Epithelial cell of esophagus (primary cell): ENCODE measurements around the gene ZNF532.

Experiments
- DNase-seq: peaks from one replicate; pipeline ENCODE4 v3.0.0; 2010; ENCODE audit warnings: low read depth
- H3K4me3 ChIP-seq: 2 replicates; pipeline ENCODE4 v1.5.1; 2011; ENCODE audit warnings: mild to moderate bottlenecking, low read length, control low read depth
- TF ChIP-seq, protein P1 (sequence below): IDR thresholded peaks from 2 replicates; pipeline ENCODE4 v1.5.1; 2011; ENCODE audit warnings: low read depth, mild to moderate bottlenecking, low read length, control low read depth, inconsistent platforms; ENCODE audit not compliant: insufficient read depth; ENCODE audit errors: missing control alignments

ZNF532 gene

GRCh38 chr18:58960946-58961722 is 96.5 kb downstream of the ZNF532 start:
- DNase-seq = no peak
- H3K4me3 ChIP-seq = no peak overlapping the region
- TF ChIP-seq, protein P1, sequence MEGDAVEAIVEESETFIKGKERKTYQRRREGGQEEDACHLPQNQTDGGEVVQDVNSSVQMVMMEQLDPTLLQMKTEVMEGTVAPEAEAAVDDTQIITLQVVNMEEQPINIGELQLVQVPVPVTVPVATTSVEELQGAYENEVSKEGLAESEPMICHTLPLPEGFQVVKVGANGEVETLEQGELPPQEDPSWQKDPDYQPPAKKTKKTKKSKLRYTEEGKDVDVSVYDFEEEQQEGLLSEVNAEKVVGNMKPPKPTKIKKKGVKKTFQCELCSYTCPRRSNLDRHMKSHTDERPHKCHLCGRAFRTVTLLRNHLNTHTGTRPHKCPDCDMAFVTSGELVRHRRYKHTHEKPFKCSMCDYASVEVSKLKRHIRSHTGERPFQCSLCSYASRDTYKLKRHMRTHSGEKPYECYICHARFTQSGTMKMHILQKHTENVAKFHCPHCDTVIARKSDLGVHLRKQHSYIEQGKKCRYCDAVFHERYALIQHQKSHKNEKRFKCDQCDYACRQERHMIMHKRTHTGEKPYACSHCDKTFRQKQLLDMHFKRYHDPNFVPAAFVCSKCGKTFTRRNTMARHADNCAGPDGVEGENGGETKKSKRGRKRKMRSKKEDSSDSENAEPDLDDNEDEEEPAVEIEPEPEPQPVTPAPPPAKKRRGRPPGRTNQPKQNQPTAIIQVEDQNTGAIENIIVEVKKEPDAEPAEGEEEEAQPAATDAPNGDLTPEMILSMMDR = no peak

DNA sequence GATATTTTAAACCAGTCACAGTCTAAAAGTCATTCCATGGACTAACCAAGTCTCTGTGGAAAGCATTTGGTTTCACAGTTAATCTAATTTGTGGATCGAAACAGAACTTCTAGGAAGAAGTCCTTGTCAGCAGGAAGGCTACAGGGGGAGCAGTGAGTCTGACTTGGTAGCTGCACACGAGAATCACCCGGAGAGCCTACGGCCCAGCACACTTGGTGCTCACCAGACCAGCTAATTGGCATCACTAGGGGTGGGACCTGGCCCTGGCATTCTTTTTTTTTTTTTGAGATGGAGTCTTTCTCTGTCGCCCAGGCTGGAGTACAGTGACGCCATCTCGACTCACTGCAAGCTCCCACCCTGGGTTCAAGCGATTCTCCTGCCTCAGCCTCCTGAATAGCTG is 97.7 kb downstream of the ZNF532 start:
- TF ChIP-seq, protein P1 = no peak
- no peak overlapping the region for H3K4me3 ChIP-seq
- no peak for DNase-seq

DNA sequence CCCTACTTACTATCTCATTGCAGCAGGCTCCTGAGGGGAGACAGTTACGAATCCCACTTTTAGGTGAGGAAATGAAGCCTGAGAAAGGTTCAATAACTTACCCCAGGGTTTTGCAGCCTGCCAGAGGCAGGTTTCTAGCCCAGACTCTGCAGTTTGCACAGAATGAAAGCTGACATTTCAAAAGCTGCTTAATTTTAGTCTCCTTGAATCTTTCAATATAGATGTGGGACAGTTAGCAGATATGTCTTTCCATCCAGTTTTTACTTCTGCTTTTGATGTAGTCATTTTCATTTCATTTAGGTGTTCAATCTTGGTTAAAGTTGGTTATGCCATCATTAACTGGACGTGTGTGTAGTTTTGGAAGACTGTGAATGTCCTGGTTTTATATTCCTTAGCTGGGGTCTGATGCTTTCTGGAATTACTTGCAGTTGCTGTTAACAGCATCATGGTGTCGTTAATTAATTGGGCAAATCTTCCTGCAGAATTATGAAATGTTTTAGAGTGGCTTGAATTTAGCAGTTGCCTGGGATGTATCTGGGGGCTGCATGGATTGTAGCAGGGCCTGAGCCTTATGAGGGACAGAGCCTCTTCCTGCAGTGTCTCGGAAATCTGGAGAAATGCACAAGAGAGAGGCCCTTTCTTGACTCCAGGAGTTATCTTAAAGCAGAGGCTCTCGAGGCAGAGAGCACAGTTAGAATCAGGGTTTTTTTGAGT is 100.8 kb downstream of the ZNF532 start:
- TF ChIP-seq, protein P1 = no peak

DNA sequence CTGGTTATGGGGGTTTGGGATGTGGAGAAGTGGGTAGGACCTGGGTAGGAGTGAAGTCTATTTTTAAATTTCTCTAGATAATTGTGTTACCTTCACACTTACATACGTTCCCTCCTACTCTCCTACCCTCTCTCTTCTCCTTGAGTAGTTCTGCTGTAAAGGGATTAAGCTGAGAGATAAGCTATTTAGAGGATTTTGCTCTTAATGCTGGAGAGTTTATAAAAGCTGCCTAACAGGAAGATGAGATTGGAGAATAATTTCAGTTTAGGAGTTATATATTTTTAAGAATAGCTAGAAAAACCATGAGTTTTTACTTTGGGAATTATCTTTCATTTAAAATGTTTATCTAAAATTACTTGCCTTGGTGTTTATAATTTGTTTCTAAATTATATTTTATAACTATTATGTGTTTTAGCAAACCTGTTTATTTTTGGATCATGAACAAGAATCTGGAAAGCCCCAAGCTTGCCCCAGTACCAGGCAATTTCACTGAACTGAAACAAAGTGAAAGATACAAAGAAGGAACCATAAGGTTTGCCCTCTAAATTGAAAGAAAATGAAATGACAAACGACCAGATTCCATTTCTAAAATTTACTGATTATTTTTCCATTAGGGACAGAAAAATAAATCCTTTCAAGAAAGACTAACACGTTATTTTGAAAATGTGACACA is 101.5 kb downstream of the ZNF532 start:
- TF ChIP-seq, protein P1 = no peak
- DNase-seq = no peak
- H3K4me3 ChIP-seq = no peak overlapping the region

More for the DNA sequence above, 100.8 kb downstream of the ZNF532 start:
- DNase-seq = no peak
- no peak overlapping the region for H3K4me3 ChIP-seq

DNA sequence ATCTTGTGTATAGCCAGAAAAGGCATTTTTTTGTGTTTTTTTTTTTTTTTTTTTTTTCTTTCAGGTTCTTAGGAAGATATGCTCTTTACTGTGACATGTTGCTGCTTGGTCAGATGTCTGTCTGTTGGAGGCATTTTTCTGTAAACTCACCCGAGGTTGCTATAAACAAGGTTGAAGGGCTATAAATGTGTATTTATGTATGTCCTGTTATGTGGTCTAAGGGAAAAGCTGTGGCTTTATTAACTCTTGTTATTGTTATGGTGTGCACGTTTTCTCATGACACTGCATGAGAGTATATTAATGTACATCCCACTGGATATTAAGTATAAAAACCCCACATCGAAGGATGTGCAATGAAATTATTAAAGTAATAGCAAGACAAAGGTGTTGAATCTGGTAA is 102.0 kb downstream of the ZNF532 start:
- TF ChIP-seq, protein P1 = no peak
- no peak overlapping the region for H3K4me3 ChIP-seq
- DNase-seq = no peak

GRCh38 chr18:58967751-58968254 is 103.1 kb downstream of the ZNF532 start:
- H3K4me3 ChIP-seq = no peak overlapping the region
- TF ChIP-seq, protein P1 = no peak
- no peak for DNase-seq
